Suppressor macrophage treated with lipopolysaccharide for 1 hour (primary cell): ENCODE results near the gene RBL1.
"Not testable (repeated sequence)": the region's sequence is repeated elsewhere in the genome, so short reads cannot be mapped to it uniquely, and the experiment has no call there.

Experiments used
- DNase-seq, 3 donors: peaks; one replicate each; pipeline ENCODE4 v3.0.0-alpha.2; 2020 to 2022

RBL1 gene

DNA sequence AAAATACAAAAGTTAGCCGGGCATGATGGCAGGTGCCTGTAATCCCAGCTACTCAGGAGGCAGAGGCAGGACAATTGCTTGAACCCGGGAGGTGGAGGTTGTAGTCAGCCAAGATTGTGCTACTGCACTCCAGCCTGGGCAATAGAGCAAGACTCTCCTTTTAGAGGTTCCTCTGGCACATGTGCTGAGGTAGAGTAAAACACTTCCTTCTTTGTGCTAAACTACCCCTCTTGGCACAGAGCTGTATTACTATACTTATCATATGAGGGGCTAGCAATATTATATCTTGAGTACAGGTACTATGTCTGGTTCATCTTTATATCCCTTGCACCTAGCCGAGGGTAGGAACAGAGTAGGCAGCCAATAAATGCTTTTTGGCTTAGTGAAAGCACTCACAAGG lies 104.1 kb downstream of the RBL1 start:
- DNase-seq = peak in 1 of 3 donors; percentile 28

DNA sequence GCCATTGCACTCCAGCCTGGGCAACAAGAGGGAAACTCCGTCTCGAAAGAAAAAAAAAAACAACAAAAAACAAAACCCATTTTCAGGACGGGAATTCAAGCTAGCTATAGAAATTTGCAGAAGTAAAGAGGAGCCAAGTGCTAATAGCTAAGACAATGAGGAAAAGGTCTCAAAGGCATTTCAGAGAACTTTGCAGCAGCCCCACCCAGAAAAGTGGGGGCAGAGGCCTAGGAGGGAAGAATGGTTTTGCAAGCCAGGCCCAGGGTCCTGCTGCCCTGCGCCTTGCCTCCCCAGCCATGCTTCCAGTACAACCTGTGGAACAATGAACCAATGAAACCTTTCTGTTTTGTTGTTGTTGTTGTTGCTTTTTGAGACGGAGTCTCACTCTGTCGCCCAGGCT lies 106.0 kb downstream of the RBL1 start:
- DNase-seq = peak; percentile 57 to 59 (median 58)

DNA sequence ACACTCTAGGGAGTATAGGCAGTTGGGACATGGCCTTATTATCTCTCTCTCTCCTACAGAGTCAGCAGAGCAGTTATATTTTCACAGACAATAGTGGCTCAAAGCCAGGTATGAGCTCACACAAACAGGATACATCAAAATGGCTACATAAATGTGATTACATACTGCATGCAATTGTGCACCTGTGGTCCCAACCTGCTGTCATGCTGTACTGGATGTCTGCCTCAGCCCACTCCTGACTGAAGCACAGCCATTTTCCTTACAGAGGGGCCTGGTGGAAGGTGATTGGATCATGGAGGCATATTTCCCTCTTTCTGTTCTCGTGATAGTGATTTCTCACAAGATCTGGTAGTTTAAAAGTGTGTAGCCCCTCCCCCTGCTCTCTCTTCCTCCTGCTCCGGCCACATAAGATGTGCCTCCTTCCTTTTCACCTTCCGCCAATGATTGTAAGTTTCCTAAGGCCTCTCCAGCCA lies 107.3 kb downstream of the RBL1 start:
- DNase-seq = peak in 2 of 3 donors; percentile 19 to 29

DNA sequence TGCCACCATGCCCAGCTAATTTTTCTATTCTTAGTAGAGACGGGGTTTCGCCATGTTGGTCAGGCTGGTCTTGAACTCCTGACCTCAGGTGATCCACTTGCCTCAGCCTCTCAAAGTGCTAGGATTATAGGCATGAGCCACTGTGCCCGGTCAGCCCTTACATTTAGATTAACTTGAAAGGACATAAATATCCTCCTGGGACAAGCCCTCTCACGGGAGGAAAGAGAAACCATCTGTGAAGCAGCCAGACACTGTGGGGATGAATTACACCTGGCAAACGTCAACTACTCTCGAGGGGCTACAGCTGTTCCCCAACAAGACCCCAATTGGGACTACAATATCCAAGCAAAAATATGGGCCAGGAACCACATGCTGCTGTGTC lies 111.5 kb downstream of the RBL1 start:
- DNase-seq = no peak

GRCh38 chr20:36975099-36975818 lies 120.5 kb downstream of the RBL1 start:
- DNase-seq = no peak

GRCh38 chr20:36974660-36975059 lies 121.1 kb downstream of the RBL1 start:
- DNase-seq = no peak

- DNase-seq = no peak
These were observed 124.7 kb downstream of the RBL1 start for GRCh38 chr20:36971103-36971502.

DNA sequence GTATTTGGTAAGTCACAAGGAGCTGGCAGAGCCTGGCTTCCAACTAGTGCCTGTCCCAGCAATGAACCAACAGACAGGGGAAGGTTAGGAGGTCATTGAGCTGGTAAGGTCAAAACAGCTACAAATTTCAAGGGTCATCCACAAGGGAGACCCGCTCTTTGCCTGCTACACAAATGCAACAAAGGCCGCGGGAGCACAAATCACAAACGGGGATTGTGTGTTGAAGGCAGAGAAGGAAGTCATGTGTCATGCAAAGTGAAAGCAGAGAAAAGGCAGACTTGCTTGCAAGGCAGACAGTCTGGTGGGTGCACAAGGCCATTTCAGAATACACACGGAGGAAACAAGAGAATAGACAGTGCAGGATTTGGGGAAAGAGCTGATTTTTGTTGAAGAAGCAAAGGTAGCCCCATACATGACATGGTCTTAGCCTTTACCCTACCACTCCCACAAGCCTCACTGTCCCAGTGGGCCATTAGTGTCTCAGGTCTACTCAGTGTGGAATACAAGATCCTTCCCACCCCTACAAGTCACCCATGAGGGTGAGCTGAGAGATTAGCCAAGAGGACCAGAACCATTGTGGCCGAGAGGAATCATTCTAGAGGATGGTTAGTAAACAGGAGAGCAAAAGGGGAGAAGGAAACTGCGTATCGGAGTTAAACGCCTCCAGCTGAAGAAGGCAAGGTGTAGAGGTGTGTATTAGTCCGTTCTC lies 126.2 kb downstream of the RBL1 start:
- peak; percentile 37 to 52 (median 43) for DNase-seq

DNA sequence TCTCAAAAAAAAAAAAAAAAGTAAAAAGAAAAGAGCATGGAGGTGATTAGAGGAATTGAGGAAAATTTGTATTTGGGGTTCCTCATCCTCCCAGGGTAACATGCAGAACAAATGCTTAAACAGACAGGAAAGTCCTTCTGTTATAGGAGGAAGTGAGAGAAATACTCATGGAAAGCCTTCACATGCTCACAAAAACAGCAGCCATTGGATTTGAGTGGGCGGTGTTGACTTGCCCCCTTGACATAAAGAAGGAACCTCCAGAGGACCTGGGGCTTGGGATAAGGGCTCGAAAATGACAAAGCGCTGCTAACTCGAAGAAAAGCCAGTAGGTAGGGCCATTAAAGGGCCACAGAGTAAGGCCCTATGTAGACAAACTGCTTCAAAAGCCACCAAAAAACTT lies 126.7 kb downstream of the RBL1 start:
- peak; percentile 81 to 87 (median 86) for DNase-seq

GRCh38 chr20:36967636-36968035 lies 128.2 kb downstream of the RBL1 start:
- no peak for DNase-seq

GRCh38 chr20:36966965-36967364 lies 128.8 kb downstream of the RBL1 start:
- not testable (repeated sequence) for DNase-seq

DNA sequence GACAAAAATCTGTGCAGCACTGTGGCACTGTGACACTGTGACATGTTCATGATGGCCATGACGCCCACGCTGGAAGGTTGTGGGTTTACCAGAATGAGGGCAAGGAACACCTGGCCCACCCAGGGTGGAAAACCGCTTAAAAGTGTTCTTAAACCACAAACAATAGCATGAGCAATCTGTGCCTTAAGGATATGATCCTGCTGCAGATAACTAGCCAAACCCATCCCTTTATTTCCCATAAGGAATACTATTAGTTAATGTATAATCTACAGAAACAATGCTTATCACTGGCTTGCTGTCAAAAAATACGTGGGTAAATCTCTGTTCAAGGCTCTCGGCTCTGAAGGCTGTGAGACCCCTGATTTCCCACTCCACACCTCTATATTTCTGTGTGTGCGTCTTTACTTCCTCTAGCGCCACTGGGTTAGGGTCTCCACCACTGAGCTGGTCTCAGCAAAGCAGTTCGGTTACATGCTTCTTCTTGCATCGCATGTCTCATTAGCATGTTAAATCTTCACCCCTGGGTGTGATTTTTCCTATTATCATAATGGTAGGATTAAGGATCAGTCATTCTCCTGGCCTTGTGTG lies 133.3 kb downstream of the RBL1 start:
- not testable (repeated sequence) for DNase-seq

- no peak for DNase-seq
These were observed 136.6 kb downstream of the RBL1 start for GRCh38 chr20:36959242-36959641.

GRCh38 chr20:36957875-36958667 lies 137.7 kb downstream of the RBL1 start:
- DNase-seq = peak; percentile 87 to 94 (median 91)

DNA sequence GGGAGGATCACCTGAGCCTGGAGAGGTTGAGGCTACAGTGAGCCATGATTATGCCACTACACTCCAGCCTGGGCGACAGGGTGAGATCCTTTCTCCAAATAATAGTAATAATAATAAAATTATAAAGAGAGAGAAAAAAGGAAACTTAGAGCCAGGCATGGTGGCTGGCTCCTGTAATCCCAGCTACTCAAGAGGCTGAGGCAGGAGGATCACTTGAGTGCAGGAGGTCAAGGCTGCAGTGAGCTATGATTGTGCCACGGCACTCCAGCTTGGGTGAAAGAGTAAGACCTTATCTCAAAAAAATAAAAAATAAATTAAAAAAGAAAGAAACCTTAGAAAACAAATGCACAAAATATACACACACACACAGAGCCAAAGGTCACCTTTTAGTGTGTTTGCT lies 139.1 kb downstream of the RBL1 start:
- DNase-seq = no peak

GRCh38 chr20:36956016-36956415 lies 139.8 kb downstream of the RBL1 start:
- no peak for DNase-seq

GRCh38 chr20:36951979-36952738 lies 143.6 kb downstream of the RBL1 start:
- no peak for DNase-seq

GRCh38 chr20:36951198-36951978 lies 144.4 kb downstream of the RBL1 start, which contains the start of gene SAMHD1:
Gene SAMHD1, minus strand, starts transcription at chr20:36951708. Its CDS starts 65 bp downstream, at chr20:36951643.
- DNase-seq = peak; percentile 98 to 99 (median 99)

- DNase-seq = peak; percentile 92 to 97 (median 92)
These were observed 145.2 kb downstream of the RBL1 start for GRCh38 chr20:36950414-36951197.
